Lower leg skin (tissue), 3 donors: ENCODE data around the gene RUNX2.

Experiments used
- CTCF ChIP-seq, 3 donors: fragments of 450-650 bp; IDR thresholded peaks; one replicate each; pipeline ENCODE4 v1.5.1; 2016; ENCODE audit warnings: antibody characterized with exemption in 3 of 3, mild to moderate bottlenecking in 3 of 3, moderate library complexity in 2 of 3
- POLR2A ChIP-seq, 2 donors: fragments of 450-650 bp; IDR thresholded peaks; one replicate each; pipeline ENCODE4 v1.6.1; 2016 to 2017; ENCODE audit warnings: antibody characterized with exemption in 2 of 2, mild to moderate bottlenecking in 1 of 2, moderate library complexity in 1 of 2

GRCh38 chr6:45586216-45587171 is 258.4 kb downstream of the RUNX2 start:
- TF ChIP-seq POLR2A (IDR thresholded peaks at IDR 0.05) (no peak), CTCF (IDR thresholded peaks at IDR 0.05) (no peak)
